ENCODE results near the gene HDAC5.

HDAC5 gene

GRCh38 chr17:44123356-44124117 lies at the start of gene HDAC5:
Gene HDAC5, minus strand, starts transcription at chr17:44123641. Its CDS starts 6,126 bp downstream, at chr17:44117515.
- peak within 1 kb of the TSS; percentile 83 for H3K4me2 ChIP-seq (ENCODE audit: insufficient read depth, low read length)
- H3K79me2 ChIP-seq (ENCODE audit: insufficient read depth, low read length) = no peaks in the 10 kb centered on the region
- peaks cover 16% of the 10 kb centered on the region for H3K27me3 ChIP-seq (ENCODE audit: insufficient read depth, low read length, poor library complexity)
- peak; percentile 93 for ATAC-seq (ENCODE audit: insufficient read depth, low read depth)
- no peaks in the 10 kb centered on the region for H3K36me3 ChIP-seq (ENCODE audit: insufficient read depth, low read length)
- no peaks in the 10 kb centered on the region for H3K9me3 ChIP-seq (ENCODE audit: insufficient read depth, low read length, severe bottlenecking)
- peak within 1 kb of the TSS; percentile 99 for H2AFZ ChIP-seq (ENCODE audit: low read depth, low read length)
- TF ChIP-seq EZH2 (IDR thresholded peaks at IDR 0.05; ENCODE audit: borderline replicate concordance, low read depth, low read length, severe bottlenecking) = no peak
- TF ChIP-seq CTCF (IDR thresholded peaks at IDR 0.05; ENCODE audit: borderline replicate concordance, extremely low read depth, low read length, poor library complexity, severe bottlenecking) = peak; percentile 73
- peak within 1 kb of the TSS; percentile 71 for H3K9ac ChIP-seq (ENCODE audit: low read depth, low read length)
- peak within 1 kb of the TSS; percentile 89 for H3K27ac ChIP-seq (ENCODE audit: low read length)
- H3K4me3 ChIP-seq (ENCODE audit: low read depth in 1 of 2, low read length in 2 of 2) = peak within 1 kb of the TSS; percentile 61 to 89
- H3K4me1 ChIP-seq (ENCODE audit: insufficient read depth, low read length) = peaks cover 21% of the 10 kb centered on the region
- H4K20me1 ChIP-seq (ENCODE audit: insufficient read depth, low read length) = peaks cover 20% of the 10 kb centered on the region
- peak; percentile 96 for DNase-seq

- Histone ChIP-seq H4K20me1 (ENCODE audit: insufficient read depth, low read length) (0 out of 2 replicates have a peak, but pooled peaks cover 7% of the 10 kb centered on the region), H2AFZ (ENCODE audit: low read depth, low read length) (no peak overlapping the region), H3K4me3 (ENCODE audit: low read depth in 1 of 2, low read length in 2 of 2) (no peak overlapping the region), H3K27me3 (ENCODE audit: insufficient read depth, low read length, poor library complexity) (no peaks in the 10 kb centered on the region), H3K9ac (ENCODE audit: low read depth, low read length) (no peak overlapping the region), H3K9me3 (ENCODE audit: insufficient read depth, low read length, severe bottlenecking) (no peaks in the 10 kb centered on the region), H3K4me1 (ENCODE audit: insufficient read depth, low read length) (no peaks in the 10 kb centered on the region), H3K4me2 (ENCODE audit: insufficient read depth, low read length) (no peak overlapping the region), H3K79me2 (ENCODE audit: insufficient read depth, low read length) (no peaks in the 10 kb centered on the region), H3K27ac (ENCODE audit: low read length) (no peak overlapping the region), H3K36me3 (ENCODE audit: insufficient read depth, low read length) (peaks cover 9% of the 10 kb centered on the region)
- TF ChIP-seq CTCF (IDR thresholded peaks at IDR 0.05; ENCODE audit: borderline replicate concordance, extremely low read depth, low read length, poor library complexity, severe bottlenecking) (no peak), EZH2 (IDR thresholded peaks at IDR 0.05; ENCODE audit: borderline replicate concordance, low read depth, low read length, severe bottlenecking) (no peak)
- ATAC-seq (ENCODE audit: insufficient read depth, low read depth) = no peak
- DNase-seq = no peak
Measured at GRCh38 chr17:44171931-44172455, 48.6 kb upstream of the HDAC5 start.

- ATAC-seq (ENCODE audit: insufficient read depth, low read depth) = no peak
- H4K20me1 ChIP-seq (ENCODE audit: insufficient read depth, low read length) = 0 out of 2 replicates have a peak, but pooled peaks cover 3% of the 10 kb centered on the region
- no peak within 1 kb of the TSS for H3K27ac ChIP-seq (ENCODE audit: low read length)
- H3K36me3 ChIP-seq (ENCODE audit: insufficient read depth, low read length) = no peaks in the 10 kb centered on the region
- no peaks in the 10 kb centered on the region for H3K79me2 ChIP-seq (ENCODE audit: insufficient read depth, low read length)
- TF ChIP-seq CTCF (IDR thresholded peaks at IDR 0.05; ENCODE audit: borderline replicate concordance, extremely low read depth, low read length, poor library complexity, severe bottlenecking) (no peak), EZH2 (IDR thresholded peaks at IDR 0.05; ENCODE audit: borderline replicate concordance, low read depth, low read length, severe bottlenecking) (no peak)
- H3K4me2 ChIP-seq (ENCODE audit: insufficient read depth, low read length) = no peak within 1 kb of the TSS
- no peaks in the 10 kb centered on the region for H3K9me3 ChIP-seq (ENCODE audit: insufficient read depth, low read length, severe bottlenecking)
- no peak within 1 kb of the TSS for H3K4me3 ChIP-seq (ENCODE audit: low read depth in 1 of 2, low read length in 2 of 2)
- H3K27me3 ChIP-seq (ENCODE audit: insufficient read depth, low read length, poor library complexity) = no peaks in the 10 kb centered on the region
- H2AFZ ChIP-seq (ENCODE audit: low read depth, low read length) = no peak within 1 kb of the TSS
- H3K4me1 ChIP-seq (ENCODE audit: insufficient read depth, low read length) = no peaks in the 10 kb centered on the region
- no peak for DNase-seq
- no peak within 1 kb of the TSS for H3K9ac ChIP-seq (ENCODE audit: low read depth, low read length)
Measured at GRCh38 chr17:44170499-44171201, 47.2 kb upstream of the HDAC5 start, which contains the start of gene ASB16. Gene ASB16, plus strand, starts transcription at chr17:44170704. Its CDS starts 86 bp downstream, at chr17:44170790.

Measured in DND-41 (cell line).